Measurements from ENCODE around the gene CAPN3. TPM values are rescaled to one million over a fixed set of nuclear protein-coding genes. Genes with fewer than 3 reads are reported as not detected.

CAPN3 gene
- total RNA-seq, 1 donor from 2014 or later, result not detected

- Histone ChIP-seq H3K36me3 (no peaks in the 10 kb centered on the region), H4K20me1 (ENCODE audit: low read depth) (no peaks in the 10 kb centered on the region), H3K27me3 (no peaks in the 10 kb centered on the region), H3K27ac (no peak overlapping the region), H3F3A (ENCODE audit: low read depth) (no peaks in the 10 kb centered on the region), H3K9me3 (ENCODE audit: low read depth) (no peaks in the 10 kb centered on the region), H2AFZ (replicated peaks) (no peak overlapping the region), H3K4me1 (no peaks in the 10 kb centered on the region), H3K79me2 (ENCODE audit: low read depth) (no peaks in the 10 kb centered on the region), H3K9ac (no peak overlapping the region), H3K4me2 (no peak overlapping the region), H3K4me3 (no peak overlapping the region)
- Mint-ChIP-seq H3K4me3 (no peak overlapping the region), H3K4me1 (peaks cover 6% of the 10 kb centered on the region), H3K27me3 (ENCODE audit: insufficient read depth, low read depth) (peaks cover 3% of the 10 kb centered on the region), H3K9me3 (peaks cover 13% of the 10 kb centered on the region), H3K27ac (no peak overlapping the region), H3K36me3 (peaks cover 2% of the 10 kb centered on the region)
- DNase-seq (ENCODE audit: low spot score), result no peak
- TF ChIP-seq EZH2phosphoT487 (IDR thresholded peaks at IDR 0.05) (no peak), CTCF (IDR thresholded peaks at IDR 0.05) (no peak), EZH2 (IDR thresholded peaks at IDR 0.05) (no peak)
These were observed 11.8 kb downstream of the CAPN3 start for GRCh38 chr15:42371096-42371495.

GRCh38 chr15:42373274-42373673 lies 14.0 kb downstream of the CAPN3 start:
- Histone ChIP-seq H3K27me3 (no peaks in the 10 kb centered on the region), H3K79me2 (ENCODE audit: low read depth) (no peaks in the 10 kb centered on the region), H3F3A (ENCODE audit: low read depth) (no peaks in the 10 kb centered on the region), H4K20me1 (ENCODE audit: low read depth) (no peaks in the 10 kb centered on the region), H3K9ac (no peak overlapping the region), H3K4me3 (no peak overlapping the region), H2AFZ (replicated peaks) (no peak overlapping the region), H3K4me2 (no peak overlapping the region), H3K9me3 (ENCODE audit: low read depth) (no peaks in the 10 kb centered on the region), H3K27ac (no peak overlapping the region), H3K4me1 (no peaks in the 10 kb centered on the region), H3K36me3 (no peaks in the 10 kb centered on the region)
- Mint-ChIP-seq H3K9me3 (peaks cover 16% of the 10 kb centered on the region), H3K4me1 (peaks cover 6% of the 10 kb centered on the region), H3K27ac (peak overlapping the region; percentile 82), H3K36me3 (peaks cover 2% of the 10 kb centered on the region), H3K27me3 (ENCODE audit: insufficient read depth, low read depth) (peaks cover 3% of the 10 kb centered on the region), H3K4me3 (peak overlapping the region; percentile 44)
- no peak for DNase-seq (ENCODE audit: low spot score)
- TF ChIP-seq CTCF (IDR thresholded peaks at IDR 0.05), result no peak
- TF ChIP-seq EZH2 (IDR thresholded peaks at IDR 0.05), result no peak
- no peak for TF ChIP-seq EZH2phosphoT487 (IDR thresholded peaks at IDR 0.05)

- H3K9me3 ChIP-seq (ENCODE audit: low read depth), result no peaks in the 10 kb centered on the region
- H3K4me3 ChIP-seq, result no peak overlapping the region
- no peak overlapping the region for H3K4me2 ChIP-seq
- Mint-ChIP-seq H3K36me3 (peaks cover 2% of the 10 kb centered on the region), H3K9me3 (peaks cover 17% of the 10 kb centered on the region), H3K27ac (no peak overlapping the region), H3K27me3 (ENCODE audit: insufficient read depth, low read depth) (peaks cover 3% of the 10 kb centered on the region), H3K4me3 (no peak overlapping the region), H3K4me1 (peaks cover 6% of the 10 kb centered on the region)
- H3F3A ChIP-seq (ENCODE audit: low read depth), result no peaks in the 10 kb centered on the region
- H3K9ac ChIP-seq, result no peak overlapping the region
- DNase-seq (ENCODE audit: low spot score), result no peak
- TF ChIP-seq CTCF (IDR thresholded peaks at IDR 0.05) (no peak), EZH2 (IDR thresholded peaks at IDR 0.05) (no peak), EZH2phosphoT487 (IDR thresholded peaks at IDR 0.05) (no peak)
- no peaks in the 10 kb centered on the region for H3K36me3 ChIP-seq
- H3K4me1 ChIP-seq, result no peaks in the 10 kb centered on the region
- no peaks in the 10 kb centered on the region for H4K20me1 ChIP-seq (ENCODE audit: low read depth)
- no peak overlapping the region for H3K27ac ChIP-seq
- no peaks in the 10 kb centered on the region for H3K27me3 ChIP-seq
- H3K79me2 ChIP-seq (ENCODE audit: low read depth), result no peaks in the 10 kb centered on the region
- no peak overlapping the region for H2AFZ ChIP-seq (replicated peaks)
These were observed 14.6 kb downstream of the CAPN3 start for GRCh38 chr15:42373936-42374335.
